ENCODE results near the gene PGBD2.
"Not testable (repeated sequence)": the region's sequence is repeated elsewhere in the genome, so short reads cannot be mapped to it uniquely, and the experiment has no call there.

The PGBD2 gene

DNA sequence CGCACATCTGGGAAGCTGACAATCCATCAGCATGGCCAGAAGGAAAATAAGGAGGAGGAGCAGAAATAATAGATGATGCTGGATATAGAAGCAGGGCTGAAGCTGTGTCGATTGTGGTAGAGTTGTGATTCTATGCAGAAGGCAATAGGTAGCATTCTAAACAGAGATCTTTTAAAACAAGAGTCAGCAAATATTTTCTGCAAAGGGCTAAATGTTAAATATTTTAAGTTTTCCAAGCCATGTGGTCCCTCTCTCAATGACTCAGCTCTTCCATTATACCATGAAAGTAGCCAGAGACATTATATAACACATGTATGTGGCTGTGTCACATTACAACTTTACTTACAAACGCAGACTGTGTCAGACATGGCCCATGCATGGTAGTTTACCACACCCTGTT is 21.2 kb downstream of the PGBD2 start:
- DNase-seq (ENCODE audit: low read depth) = not testable (repeated sequence)

DNA sequence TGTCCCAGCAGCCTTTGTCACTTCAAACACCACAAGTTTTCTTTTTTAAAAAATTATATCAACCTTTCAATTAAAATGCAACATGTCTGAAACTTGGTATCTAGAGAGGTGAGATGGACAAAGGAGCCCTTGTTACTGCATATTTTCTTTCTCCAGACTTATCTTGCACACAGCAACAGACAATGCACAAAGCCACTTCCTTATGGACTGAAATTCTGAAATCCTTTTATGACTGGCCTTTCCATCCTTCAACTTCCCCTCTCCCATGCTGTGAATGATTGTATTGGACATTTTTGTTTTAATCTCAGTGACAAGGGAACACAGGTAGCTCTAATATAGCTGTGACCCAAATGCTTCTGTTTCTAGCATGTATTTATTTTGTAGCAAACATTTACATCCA is 22.1 kb downstream of the PGBD2 start:
- DNase-seq (ENCODE audit: low read depth) = not testable (repeated sequence)

DNA sequence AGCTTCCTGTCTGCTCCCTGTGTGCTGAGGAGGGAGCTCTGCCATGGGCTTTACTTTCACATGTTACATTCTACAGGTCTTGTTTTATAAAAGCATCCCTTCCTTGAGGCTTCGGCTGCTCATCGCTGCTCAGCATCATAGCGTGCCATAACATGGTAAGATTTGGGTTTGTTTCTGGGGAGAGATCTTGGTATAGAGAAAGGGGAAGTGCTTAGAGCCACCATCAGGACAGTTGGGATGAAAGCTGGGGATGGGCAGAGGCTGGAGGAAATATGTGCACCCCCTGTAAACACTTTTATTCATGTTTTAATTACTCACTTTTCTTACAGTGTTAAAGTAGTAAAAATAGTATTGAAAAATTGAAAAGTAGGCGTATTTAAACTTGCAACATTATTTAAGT is 24.0 kb downstream of the PGBD2 start:
- not testable (repeated sequence) for DNase-seq (ENCODE audit: low read depth)

DNA sequence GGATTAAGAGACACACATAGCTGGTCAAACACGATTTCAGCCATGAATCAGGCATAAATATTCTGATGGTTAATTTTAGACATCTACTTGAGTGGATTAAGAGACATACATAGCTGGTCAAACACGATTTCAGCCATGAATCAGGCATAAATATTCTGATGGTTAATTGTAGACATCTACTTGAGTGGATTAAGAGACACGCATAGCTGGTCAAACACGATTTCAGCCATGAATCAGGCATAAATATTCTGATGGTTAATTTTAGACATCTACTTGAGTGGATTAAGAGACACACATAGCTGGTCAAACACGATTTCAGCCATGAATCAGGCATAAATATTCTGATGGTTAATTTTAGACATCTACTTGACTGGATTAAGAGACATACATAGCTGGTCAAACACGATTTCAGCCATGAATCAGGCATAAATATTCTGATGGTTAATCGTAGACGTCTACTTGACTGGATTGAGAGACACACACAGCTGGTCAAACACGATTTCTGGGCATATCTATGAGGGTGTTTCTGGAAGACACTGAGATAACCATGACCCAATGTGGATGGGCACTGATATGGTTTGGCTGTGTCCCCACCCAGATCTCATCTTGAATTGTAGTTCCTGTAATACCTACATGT is 32.3 kb downstream of the PGBD2 start:
- not testable (repeated sequence) for DNase-seq (ENCODE audit: low read depth)

DNA sequence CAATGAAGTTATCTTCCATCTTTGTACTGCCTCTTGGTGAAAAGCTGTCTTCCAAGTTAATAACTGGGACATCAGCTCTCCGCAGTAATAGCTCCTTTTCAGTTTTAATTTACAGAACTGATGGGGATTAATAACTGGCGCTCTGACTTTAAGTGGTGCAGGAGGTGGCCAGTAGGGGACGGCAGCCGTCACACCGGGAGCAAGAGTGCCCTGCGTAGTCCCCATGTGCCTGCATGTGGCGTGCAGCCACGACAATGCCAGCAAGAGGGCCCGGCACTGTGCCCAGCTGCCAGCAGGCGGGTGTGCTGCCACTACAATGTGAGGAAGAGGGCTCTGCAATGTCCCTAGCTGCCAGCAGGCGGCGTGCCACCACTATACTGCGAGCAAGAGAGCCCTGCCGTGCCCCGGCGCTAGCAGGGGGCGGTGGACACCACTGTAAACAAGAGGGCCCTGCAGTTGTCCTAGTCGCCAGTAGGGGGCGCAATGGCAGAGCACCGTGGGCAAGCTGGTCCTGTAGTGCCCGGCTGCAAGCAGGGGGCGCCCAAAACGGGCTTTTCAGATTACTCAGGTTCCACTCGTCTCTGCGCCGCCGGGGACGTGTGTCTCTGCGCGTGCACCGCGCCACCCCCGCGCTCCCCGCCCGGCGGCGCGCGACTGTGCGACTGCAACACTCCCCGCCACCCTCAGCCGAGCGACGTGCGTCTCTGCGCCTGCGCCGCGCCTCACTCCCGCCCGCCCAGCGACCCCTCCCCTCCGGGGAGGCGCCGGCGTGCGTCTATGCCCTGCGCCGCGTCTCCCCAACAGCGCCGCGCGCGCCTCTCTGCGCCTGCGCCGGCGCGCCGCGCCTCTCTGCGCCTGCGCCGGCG is 38.3 kb downstream of the PGBD2 start:
- not testable (repeated sequence) for DNase-seq (ENCODE audit: low read depth)

DNA sequence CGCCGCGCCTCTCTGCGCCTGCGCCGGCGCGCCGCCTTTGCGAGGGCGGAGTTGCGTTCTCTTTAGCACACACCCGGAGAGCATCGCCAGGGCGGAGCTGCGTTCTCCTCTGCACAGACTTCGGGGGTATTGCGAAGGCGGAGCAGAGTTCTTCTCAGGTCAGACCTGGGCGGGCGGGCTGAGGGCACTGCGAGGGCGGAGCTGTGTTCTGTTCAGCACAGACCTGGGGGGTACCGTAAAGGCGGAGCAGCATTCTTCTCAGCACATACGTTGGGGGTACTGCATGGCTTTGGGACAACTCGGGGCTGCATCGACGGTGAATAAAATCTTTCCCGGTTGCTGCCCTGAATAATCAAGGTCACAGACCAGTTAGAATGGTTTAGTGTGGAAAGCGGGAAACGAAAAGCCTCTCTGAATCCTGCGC is 39.0 kb downstream of the PGBD2 start:
- not testable (repeated sequence) for DNase-seq (ENCODE audit: low read depth)

DNA sequence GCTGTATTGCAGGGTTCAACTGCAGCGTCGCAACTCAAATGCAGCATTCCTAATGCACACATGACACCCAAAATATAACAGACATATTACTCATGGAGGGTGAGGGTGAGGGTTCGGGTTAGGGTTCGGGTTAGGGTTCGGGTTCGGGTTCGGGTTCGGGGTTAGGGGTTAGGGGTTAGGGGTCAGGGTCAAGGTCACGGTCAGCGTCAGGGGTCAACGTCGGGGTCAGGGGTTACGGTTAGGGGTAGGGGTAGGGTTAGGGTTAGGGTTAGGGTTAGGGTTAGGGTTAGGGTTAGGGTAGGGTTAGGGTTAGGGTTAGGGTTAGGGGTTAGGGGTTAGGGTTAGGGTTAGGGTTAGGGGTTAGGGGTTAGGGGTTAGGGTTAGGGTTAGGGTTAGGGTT is 39.4 kb downstream of the PGBD2 start:
- not testable (repeated sequence) for DNase-seq (ENCODE audit: low read depth)

DNA sequence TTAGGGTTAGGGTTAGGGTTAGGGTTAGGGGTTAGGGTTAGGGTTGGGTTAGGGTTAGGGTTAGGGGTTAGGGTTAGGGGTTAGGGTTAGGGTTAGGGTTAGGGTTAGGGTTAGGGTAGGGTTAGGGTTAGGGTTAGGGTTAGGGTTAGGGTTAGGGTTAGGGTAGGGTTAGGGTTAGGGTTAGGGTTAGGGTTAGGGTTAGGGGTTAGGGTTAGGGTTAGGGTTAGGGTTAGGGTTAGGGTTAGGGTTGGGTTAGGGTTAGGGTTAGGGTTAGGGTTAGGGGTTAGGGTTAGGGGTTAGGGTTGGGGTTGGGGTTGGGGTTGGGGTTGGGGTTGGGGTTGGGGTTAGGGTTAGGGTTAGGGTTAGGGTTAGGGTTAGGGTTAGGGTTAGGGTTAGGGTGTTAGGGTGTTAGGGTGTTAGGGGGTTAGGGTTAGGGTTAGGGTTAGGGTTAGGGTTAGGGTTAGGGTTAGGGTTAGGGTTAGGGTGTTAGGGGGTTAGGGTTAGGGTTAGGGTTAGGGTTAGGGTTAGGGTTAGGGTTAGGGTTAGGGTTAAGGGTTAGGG is 39.9 kb downstream of the PGBD2 start:
- DNase-seq (ENCODE audit: low read depth) = not testable (repeated sequence)

Data from HS-5 (cell line).